Suprapubic skin (tissue), 4 donors: ENCODE data around the gene RXFP2. TPM values are rescaled to one million over a fixed set of nuclear protein-coding genes. Genes with fewer than 3 reads are reported as not detected.

Source experiments
- DNase-seq, 2 donors: peaks; one replicate each; pipeline ENCODE4 v3.0.0-alpha.2; 2019; ENCODE audit warnings: low spot score in 2 of 2
- H3K27ac ChIP-seq: fragments of 200-600 bp; sonication (generic); one replicate; pipeline ENCODE4 v1.5.1; 2019
- H3K27me3 ChIP-seq: fragments of 200-600 bp; sonication (generic); one replicate; pipeline ENCODE4 v1.5.1; 2019
- H3K36me3 ChIP-seq: fragments of 200-600 bp; sonication (generic); one replicate; pipeline ENCODE4 v1.5.1; 2019
- H3K4me1 ChIP-seq: fragments of 200-600 bp; sonication (generic); one replicate; pipeline ENCODE4 v1.5.1; 2019
- H3K4me3 ChIP-seq: fragments of 200-600 bp; sonication (generic); one replicate; pipeline ENCODE4 v1.5.1; 2019; ENCODE audit warnings: mild to moderate bottlenecking
- H3K9me3 ChIP-seq: fragments of 200-600 bp; sonication (generic); one replicate; pipeline ENCODE4 v1.5.1; 2019
- EP300 ChIP-seq: sonication (generic); formaldehyde crosslinking; IDR thresholded peaks from one replicate; pipeline ENCODE4 v1.6.1; 2017; ENCODE audit warnings: antibody characterized with exemption
- POLR2A ChIP-seq, 2 donors: fragments of 450-650 bp; IDR thresholded peaks; one replicate each; pipeline ENCODE4 v1.6.1; 2017; ENCODE audit warnings: antibody characterized with exemption in 2 of 2, mild to moderate bottlenecking in 2 of 2, moderate library complexity in 2 of 2
- POLR2AphosphoS5 ChIP-seq, 3 donors: sonication (generic); formaldehyde crosslinking; IDR thresholded peaks; one replicate each; pipeline ENCODE4 v1.6.1; 2017; ENCODE audit warnings: antibody characterized with exemption in 3 of 3
- WGBS: methylation state at CpG from one replicate; pipeline ENCODE4 v1.1.5; 2018; 5-methylcytosine and 5-hydroxymethylcytosine counted together
- total RNA-seq, 4 donors: library from RNA; depleted of rRNA; stranded (reverse); fragments of >200 nt; gene quantifications; one replicate each; pipeline ENCODE4 v1.1.0, GENCODE V29; 2016
- TF ChIP-seq, protein P1 (sequence below), 2 donors: fragments of 200-600 bp in 1 of 2; fragments of 450-650 bp in 1 of 2; sonication (generic) in 1 of 2; IDR thresholded peaks; one replicate each; pipeline ENCODE4 v1.5.1; 2016 to 2019; ENCODE audit warnings: antibody characterized with exemption in 2 of 2, mild to moderate bottlenecking in 1 of 2, moderate library complexity in 1 of 2

Gene RXFP2
- total RNA-seq, 4 donors from 2014 or later, result 0.25 TPM; not detected in 3

DNA sequence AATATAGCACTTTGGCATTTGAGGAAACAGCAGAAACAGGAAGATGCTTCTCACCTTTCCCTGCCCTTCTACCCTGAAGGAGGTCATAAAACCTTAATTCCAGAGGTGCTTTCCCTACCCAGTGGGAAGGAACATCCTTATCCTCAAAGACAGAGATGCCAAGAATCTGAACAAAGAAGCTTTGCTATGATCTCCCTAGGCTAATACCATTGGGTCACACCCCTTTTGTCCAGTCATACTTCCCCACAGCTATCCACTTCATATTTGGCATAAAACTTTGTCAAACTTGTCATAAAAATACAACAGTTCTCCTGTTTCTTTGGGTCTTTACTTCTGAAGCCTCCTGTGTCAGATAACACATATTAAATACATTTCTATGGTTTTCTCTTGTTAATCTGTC, 21.7 kb upstream of the RXFP2 start:
- Histone ChIP-seq H3K27me3 (peaks cover 4% of the 10 kb centered on the region), H3K9me3 (peaks cover 3% of the 10 kb centered on the region), H3K36me3 (no peaks in the 10 kb centered on the region), H3K4me1 (no peaks in the 10 kb centered on the region), H3K4me3 (no peak overlapping the region), H3K27ac (no peak overlapping the region)
- TF ChIP-seq, protein P1, sequence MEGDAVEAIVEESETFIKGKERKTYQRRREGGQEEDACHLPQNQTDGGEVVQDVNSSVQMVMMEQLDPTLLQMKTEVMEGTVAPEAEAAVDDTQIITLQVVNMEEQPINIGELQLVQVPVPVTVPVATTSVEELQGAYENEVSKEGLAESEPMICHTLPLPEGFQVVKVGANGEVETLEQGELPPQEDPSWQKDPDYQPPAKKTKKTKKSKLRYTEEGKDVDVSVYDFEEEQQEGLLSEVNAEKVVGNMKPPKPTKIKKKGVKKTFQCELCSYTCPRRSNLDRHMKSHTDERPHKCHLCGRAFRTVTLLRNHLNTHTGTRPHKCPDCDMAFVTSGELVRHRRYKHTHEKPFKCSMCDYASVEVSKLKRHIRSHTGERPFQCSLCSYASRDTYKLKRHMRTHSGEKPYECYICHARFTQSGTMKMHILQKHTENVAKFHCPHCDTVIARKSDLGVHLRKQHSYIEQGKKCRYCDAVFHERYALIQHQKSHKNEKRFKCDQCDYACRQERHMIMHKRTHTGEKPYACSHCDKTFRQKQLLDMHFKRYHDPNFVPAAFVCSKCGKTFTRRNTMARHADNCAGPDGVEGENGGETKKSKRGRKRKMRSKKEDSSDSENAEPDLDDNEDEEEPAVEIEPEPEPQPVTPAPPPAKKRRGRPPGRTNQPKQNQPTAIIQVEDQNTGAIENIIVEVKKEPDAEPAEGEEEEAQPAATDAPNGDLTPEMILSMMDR (IDR thresholded peaks at IDR 0.05), result no peak
- no peak for TF ChIP-seq EP300
- no peak for TF ChIP-seq POLR2AphosphoS5 (IDR thresholded peaks at IDR 0.05)
- TF ChIP-seq POLR2A (IDR thresholded peaks at IDR 0.05), result no peak
- DNase-seq, result no peak

DNA sequence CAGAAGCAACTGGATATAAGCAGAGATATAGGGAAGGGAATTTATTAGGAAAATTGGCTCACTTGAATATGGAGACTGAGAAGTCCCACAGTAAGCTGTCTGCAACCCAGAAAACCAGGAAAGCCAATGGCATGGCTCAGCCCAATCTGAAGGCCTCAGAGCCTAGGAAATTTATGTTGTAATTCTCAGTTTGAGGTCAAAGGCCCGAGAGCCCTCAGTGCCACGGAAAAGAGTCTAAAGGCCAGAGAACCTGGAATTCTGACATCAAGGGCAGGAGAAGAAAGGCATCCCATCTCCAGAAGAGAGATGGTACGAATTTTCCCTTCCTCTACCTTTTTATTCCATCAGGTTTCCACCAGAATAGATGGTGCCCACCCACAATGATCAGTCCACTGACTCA, 20.1 kb upstream of the RXFP2 start:
- Histone ChIP-seq H3K4me1 (no peaks in the 10 kb centered on the region), H3K9me3 (peaks cover 3% of the 10 kb centered on the region), H3K36me3 (no peaks in the 10 kb centered on the region), H3K27ac (no peak overlapping the region), H3K4me3 (no peak overlapping the region), H3K27me3 (peaks cover 4% of the 10 kb centered on the region)
- WGBS, result 75% methylated on average over 3 of the region's 3 CpGs
- no peak for DNase-seq
- TF ChIP-seq EP300, result no peak
- TF ChIP-seq POLR2A (IDR thresholded peaks at IDR 0.05), result no peak

DNA sequence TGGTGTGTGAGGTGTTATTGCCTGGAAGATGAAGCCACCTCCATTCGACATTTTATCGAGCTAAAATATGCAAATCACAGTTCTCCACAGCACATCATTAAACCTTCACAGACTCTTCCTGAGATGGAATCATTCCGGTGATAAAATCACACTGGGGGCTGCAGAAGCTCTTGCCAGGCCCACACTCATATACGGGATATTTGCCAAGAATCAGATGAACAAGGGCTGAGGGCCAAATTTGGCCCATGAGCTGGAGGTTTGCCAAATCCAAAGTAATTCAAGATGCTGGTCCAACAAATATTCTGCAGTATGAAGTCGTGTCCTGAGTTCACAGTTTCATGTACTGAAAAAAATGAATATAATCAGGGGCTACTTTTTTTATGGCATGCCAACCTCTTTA, 16.7 kb upstream of the RXFP2 start:
- peaks cover 7% of the 10 kb centered on the region for H3K27me3 ChIP-seq
- H3K4me1 ChIP-seq, result no peaks in the 10 kb centered on the region
- 23% methylated on average over 5 of the region's 5 CpGs for WGBS
- H3K9me3 ChIP-seq, result no peaks in the 10 kb centered on the region
- H3K36me3 ChIP-seq, result no peaks in the 10 kb centered on the region
- H3K27ac ChIP-seq, result no peak overlapping the region
- DNase-seq, result no peak
- no peak for TF ChIP-seq EP300
- TF ChIP-seq, protein P1 (IDR thresholded peaks at IDR 0.05), result no peak
- H3K4me3 ChIP-seq, result no peak overlapping the region

DNA sequence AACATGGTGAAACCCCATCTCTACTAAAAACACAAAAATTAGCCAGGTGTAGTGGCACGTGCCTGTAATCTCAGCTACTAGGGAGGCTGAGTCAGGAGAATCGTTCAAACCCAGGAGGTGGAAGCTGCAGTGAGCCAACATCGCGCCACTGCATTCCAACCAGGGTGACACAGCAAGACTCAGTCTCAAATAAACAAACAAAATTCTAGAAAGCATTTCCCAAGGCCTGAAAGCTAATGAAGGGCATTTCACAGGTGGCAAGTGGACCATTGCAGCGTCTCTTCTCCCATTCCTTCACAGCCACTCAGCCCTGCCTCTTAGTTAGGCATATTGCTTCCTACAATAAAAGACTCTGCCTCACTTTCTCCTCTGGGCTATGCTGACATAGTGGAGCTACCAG, 13.5 kb upstream of the RXFP2 start:
- H3K27ac ChIP-seq, result no peak overlapping the region
- 91% methylated on average over 5 of the region's 5 CpGs for WGBS
- TF ChIP-seq, protein P1 (IDR thresholded peaks at IDR 0.05), result no peak
- no peak for TF ChIP-seq EP300
- no peak for TF ChIP-seq POLR2AphosphoS5 (IDR thresholded peaks at IDR 0.05)
- TF ChIP-seq POLR2A (IDR thresholded peaks at IDR 0.05), result no peak
- DNase-seq, result no peak
- H3K4me1 ChIP-seq, result no peaks in the 10 kb centered on the region
- H3K9me3 ChIP-seq, result no peaks in the 10 kb centered on the region
- no peaks in the 10 kb centered on the region for H3K36me3 ChIP-seq
- peaks cover 5% of the 10 kb centered on the region for H3K27me3 ChIP-seq
- H3K4me3 ChIP-seq, result no peak overlapping the region

DNA sequence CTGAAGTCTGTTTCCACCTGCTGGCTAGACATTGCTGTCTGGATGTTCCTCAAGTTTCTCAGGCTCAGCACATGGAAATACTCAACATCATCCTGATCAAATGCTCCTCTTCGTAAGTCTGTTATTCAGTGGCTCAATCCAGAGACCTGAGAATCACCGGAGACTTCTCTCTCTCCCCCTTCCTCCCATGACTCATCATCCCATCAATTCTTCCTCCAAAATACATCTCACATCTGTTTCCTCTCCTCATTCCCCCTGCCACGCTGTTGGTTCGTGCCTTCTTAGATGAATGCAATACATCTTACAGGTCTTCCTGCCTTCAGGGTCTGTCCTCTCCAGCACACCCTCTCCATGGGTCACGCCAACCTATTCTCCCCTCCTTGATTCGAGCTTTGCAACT, 7.4 kb upstream of the RXFP2 start:
- no peaks in the 10 kb centered on the region for H3K4me1 ChIP-seq
- no peak for DNase-seq
- no peak overlapping the region for H3K4me3 ChIP-seq
- TF ChIP-seq EP300 (no peak), POLR2AphosphoS5 (IDR thresholded peaks at IDR 0.05) (no peak), POLR2A (IDR thresholded peaks at IDR 0.05) (no peak)
- TF ChIP-seq, protein P1 (IDR thresholded peaks at IDR 0.05), result no peak
- no peaks in the 10 kb centered on the region for H3K36me3 ChIP-seq
- H3K27me3 ChIP-seq, result no peaks in the 10 kb centered on the region
- H3K9me3 ChIP-seq, result no peaks in the 10 kb centered on the region
- WGBS, result 57% methylated on average over 6 of the region's 6 CpGs
- H3K27ac ChIP-seq, result no peak overlapping the region

DNA sequence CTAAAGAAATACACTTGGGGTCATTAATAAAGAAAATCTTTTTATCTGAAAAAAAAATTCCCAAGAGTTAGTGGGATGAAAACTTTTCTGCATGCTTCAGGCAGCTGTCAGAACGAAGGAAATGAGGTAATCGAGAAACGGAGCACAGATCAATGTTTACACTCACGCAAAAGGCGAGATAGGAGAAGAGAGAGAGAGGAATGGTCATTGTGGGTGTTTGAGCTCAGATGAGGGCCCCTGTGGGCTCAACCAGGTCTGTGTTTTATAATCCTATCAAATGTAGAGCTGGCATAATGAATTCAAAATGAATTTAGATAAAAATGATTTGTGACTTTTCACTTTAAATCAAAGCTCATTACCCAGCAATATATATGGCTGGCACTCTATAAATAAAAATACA, 6.3 kb upstream of the RXFP2 start:
- no peak for TF ChIP-seq EP300
- no peak for TF ChIP-seq POLR2AphosphoS5 (IDR thresholded peaks at IDR 0.05)
- TF ChIP-seq POLR2A (IDR thresholded peaks at IDR 0.05), result no peak
- TF ChIP-seq, protein P1 (IDR thresholded peaks at IDR 0.05), result no peak
- H3K36me3 ChIP-seq, result no peaks in the 10 kb centered on the region
- no peaks in the 10 kb centered on the region for H3K4me1 ChIP-seq
- no peak overlapping the region for H3K4me3 ChIP-seq
- no peak for DNase-seq
- no peaks in the 10 kb centered on the region for H3K27me3 ChIP-seq
- H3K9me3 ChIP-seq, result no peaks in the 10 kb centered on the region
- no peak overlapping the region for H3K27ac ChIP-seq
- 37% methylated on average over 5 of the region's 5 CpGs for WGBS
